GM18508 (cell line): Measurements from ENCODE around the gene CFAP77.
"Not testable (repeated sequence)": the region's sequence is repeated elsewhere in the genome, so short reads cannot be mapped to it uniquely, and the experiment has no call there.

Experiments
- ATAC-seq: cut with Tn5 transposase; IDR thresholded peaks from one replicate; pipeline ENCODE4 v1.9.1; 2021; ENCODE audit warnings: moderate number of reproducible peaks; ENCODE audit not compliant: insufficient read depth, unreplicated experiment

CFAP77 gene

DNA sequence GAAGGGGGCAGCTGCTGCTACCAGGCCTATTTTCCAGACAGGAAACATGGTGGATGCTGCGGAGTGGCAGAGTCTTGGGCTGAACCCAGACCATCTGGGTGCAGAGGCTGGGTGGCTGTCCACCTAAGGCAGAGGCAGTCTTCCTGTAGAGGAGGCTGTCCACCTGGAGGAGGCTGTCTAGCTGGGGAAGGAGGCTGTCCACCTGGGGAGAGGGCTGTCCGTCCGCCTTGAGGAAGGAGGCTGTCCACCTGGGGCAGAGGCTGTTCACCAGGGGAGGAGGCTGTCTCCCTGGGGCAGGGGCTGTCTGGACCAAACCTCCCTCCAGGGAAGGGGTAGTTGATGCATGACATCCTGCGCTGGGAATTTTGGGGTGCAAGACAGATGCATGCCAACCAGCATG, 133.2 kb downstream of the CFAP77 start:
- ATAC-seq, result no peak

DNA sequence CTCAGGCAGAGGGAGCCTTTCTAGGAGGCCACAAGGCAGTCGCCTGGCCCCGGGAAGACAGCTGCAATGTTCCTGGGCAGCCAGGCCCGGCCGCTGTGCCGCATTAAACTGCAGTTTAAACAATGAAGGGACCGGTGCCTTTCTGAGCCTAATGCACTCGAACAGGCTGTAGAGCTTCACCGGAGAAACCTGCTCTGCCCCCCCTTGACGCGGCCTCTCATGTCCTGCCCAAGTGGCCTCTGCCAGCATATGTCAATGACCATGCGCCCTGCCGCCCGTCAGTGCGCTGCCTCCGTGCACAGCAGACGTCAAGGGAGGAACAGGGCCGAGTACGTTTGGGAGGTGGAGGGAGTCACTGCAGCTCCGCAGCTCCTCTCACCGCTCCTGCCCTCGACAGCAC, 133.9 kb downstream of the CFAP77 start:
- ATAC-seq, result no peak

DNA sequence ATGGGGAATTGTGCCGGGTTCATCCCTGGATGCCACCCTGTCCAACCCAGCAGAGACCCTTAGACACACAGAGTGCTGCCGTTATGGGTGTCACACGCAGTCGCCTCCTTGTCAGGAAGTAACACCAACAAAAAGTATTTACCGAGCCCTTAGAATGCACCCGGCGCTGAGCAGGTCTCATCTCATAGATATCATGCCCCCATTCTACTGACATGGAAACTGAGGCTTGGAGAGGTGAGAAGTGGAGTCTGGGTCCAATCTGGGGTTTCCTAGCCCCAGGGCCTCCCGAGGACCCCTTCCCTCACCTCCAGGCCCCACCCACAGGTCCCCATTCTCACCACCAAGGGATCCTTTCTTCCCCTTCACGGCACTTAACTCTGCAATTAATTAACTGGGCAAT, 135.6 kb downstream of the CFAP77 start:
- ATAC-seq, result no peak

DNA sequence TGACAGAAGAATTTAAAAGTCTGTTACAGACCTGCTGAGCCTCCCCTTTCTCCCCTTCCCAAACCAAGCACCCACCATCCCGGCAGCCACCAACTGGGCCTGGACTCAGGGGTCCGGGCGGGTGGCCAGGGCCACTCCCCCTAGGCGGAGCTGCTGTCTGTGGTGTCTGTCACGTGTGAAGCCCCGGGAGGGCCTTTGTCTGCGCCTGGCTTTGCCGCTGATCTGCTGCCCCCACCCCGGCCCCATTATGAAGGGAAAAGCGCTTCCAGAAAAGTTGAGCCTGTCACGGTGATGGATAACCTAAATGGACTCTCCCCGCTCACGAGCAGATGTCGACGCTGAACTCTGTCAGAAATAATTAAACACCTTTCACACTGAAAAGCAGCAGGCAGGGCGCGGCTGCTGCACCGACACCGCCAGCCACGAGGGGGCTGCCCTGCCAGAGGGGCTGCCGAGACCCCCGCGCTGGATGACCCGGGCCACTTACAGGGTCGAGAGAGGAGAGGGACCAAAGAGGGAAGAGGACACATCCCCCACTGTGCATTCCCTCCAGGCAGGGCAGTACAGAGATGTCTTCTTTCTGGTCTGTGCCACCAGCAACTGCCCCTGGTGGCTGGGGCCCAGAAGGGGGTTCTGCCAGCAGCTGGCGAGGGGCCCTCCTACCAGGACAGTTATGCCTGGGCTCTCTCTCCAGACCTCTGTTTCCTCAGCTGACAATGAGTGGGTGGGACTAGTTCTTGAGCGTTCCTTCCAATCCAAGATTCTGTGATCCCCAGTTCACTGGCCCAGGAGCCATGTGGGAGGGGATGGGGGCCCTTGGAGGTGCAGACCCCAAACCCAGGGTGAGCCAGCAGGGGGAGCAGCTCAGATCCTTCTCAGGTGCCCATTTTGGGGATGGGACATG, 136.4 kb downstream of the CFAP77 start:
- no peak for ATAC-seq

DNA sequence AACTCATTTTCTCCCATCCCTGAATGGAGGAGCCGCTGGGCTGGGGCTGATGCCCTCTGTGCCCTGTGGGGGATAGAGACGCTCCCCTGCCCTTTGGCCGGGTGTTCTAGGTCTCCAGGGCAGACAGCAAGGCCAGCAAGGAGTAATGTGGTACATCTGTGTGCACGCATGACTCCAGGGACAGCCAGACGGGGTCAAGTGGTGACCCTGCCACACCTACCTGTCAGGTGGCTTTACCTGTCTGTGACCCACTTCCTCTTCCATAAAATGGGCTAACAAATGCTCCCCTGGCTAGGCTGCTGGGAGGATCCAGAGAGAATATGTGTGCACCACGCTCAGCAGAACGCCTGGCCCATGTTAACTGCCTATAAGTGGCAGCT, 137.0 kb downstream of the CFAP77 start:
- ATAC-seq, result no peak

DNA sequence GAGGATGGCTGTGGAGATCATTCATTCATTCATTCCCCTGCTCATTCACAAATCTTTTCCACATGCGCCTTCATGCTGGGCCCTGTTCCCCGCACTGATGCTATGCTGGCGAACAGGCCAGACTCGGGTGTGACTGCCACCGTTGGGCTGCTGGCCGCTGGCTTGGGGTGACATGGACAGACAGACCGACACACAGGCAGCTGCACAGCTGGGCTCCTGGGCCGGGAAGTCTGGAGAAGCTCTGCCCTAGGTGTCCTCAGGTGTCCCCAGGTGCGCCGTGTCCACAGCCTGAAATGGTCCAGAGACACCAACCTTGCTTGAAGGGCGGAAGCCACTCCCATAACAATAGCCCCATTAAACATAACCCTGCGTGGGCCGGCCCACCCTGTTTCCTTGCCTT, 137.4 kb downstream of the CFAP77 start:
- no peak for ATAC-seq

DNA sequence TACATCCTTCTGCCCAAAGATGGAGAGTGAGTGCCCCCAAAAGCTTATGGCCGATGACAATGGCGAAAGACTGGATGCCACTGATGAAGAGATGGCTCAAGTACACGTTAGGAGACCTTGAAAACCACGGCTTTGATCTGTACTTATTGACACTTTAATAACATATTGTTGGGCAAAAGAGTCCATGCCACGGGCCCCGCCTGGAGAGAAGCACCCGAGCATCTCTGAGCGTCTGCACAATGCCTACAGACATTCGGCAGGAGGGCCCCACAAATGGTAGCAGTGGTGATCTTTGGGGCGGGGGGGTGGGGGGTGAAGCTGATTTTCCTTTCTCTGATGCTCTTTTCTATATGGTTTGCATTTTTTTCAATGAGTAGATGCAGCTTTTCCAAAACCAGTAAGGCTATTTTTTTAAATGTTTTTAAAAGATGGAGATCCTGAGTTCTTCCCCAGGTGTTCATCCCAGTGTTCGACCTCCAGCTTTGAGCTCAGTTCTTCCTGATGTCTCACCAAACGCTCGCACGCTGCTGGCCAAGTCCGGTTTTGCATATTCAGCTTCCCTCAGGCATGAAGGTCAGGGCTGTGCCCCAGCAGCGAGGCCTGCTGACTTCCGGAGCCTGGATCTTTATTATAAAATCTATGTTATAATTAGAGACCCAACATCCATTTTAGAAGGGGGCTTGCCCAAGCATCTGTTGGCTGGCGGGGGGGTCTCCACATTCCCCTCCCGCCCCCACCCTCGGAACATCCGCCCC, 138.1 kb downstream of the CFAP77 start:
- no peak for ATAC-seq

DNA sequence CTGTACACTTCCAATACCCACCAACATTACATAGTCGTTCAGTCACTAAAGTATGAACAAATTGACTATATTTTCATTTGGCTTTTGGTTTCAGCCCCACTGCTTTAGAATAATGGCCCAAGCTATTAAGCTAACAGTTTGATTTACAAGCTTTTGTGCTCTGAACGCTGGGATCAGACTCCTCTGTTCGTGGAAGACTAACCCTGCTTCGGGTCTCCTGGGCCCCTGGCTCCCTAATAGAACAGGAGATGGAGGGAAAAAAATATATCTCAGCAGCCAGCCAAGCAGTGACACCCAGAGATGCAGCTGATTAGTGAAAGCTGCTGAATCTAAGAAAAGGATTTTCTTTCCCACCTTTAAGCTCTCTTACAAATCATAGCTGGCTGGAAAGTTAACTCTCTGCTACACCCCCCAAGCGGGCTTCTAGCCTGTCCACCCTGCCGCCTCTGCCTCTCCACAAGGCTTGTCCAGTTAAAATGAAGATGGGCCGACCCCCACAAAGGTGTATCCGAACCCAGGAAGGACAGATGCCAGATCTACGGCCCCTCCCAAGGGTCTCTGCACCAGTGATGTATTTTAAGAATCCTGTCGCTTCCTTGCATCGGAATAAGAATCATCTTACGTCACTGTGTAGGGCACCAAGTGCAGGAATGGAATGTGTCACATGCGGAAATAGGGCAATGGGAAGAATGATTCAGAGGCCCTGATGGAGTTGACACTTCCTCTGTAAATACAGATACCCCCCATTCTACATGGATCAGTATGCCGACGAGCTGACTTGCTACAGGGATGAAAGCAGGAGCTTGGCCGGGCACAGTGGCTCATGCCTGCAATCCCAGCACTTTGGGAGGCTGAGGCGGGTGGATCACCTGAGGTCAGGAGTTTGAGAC, 139.0 kb downstream of the CFAP77 start:
- ATAC-seq, result no peak

DNA sequence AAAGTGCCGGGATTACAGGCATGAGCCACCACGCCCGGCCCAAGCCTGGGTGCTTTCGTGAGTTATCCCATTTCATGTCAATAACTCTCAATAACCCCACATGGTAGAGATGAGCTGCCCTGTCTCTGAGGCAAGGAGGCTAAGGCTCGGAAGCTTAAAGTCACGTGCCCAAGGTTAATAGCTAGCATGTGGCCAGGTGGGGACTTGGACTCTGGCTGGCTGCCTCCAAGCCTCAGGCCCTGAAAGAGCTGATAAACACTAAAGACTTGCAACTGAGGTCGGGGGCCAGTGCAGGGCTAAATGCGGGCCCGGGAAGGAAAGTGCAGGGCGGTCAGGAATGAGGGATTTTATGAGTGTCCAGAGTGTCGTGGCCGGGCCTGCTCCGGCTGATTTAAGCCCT, 141.5 kb downstream of the CFAP77 start:
- ATAC-seq, result no peak

DNA sequence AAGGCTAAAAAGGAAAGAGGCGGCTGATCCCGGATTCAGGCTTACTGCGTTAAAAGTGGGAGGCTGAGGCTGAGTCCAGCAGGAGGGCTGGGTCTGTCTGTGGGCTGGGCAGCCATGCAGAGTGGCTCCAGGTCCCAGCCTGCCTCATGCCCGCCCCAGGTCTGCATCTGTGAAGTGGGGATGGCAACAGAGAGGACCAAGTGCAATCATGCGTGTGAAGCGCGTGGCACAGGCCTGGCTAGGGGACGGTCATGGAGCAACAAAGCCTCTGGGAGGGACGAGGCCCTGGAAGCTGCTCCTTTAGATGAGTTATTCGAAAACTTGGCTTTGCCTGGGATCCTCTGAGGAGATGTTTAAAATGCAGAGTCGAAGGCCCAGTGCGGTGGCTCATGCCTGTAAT, 142.0 kb downstream of the CFAP77 start:
- no peak for ATAC-seq

DNA sequence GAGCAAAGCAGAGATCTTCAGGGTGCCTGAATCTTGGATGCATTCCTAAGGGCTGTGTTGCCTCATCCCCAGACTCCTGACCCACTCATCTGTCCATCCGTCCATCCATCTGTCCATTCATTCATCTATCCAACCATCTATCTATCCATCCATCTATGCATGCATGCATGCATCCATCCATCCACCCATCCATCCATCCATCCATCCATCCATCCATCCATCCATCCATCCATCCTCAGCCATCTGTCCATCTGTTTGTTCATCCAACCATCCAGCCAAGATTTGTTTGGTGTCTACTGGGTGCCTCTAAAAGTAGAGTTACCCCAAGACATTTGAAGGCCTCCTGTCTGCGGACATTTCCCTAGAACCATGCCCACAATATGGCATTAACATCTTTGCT, 144.7 kb downstream of the CFAP77 start:
- no peak for ATAC-seq

DNA sequence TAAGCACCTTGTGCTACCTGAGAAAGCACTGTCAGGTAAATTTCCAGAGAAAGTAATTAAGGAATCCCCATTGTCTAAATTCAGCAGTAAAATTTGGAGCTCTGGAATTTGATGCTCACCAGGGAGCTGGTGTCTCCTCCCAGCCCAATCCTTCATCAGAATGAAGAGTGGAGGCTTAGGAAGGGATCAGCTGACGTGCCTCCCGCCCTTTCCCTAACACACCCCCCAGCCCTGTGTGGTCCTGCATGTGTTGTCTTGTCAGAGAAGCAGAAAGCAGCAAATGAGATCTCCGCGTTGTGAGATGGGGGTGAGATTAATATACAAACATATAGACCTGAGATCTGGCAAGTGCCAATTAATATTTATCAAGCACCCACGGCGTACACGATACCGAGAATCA, 145.5 kb downstream of the CFAP77 start:
- no peak for ATAC-seq

DNA sequence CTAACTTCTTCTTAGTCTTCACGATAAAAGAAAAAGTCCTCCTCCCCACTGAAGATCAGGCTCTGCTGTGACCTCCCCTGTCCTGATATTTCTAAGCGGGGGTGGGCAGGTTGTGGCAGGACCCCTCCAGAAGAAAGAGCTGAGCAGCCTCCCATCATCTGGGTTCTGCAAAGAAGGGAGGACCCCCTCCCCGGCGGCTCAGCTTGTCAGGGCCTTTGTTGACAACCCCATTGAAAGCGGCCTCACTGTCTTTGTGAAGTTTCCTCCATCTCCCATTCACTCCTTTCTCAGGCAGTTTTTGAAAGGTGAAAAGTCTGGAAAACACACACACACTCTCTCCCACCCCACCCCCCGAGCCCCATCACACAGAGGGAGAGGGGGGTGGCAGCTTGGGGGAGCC, 146.2 kb downstream of the CFAP77 start:
- no peak for ATAC-seq

DNA sequence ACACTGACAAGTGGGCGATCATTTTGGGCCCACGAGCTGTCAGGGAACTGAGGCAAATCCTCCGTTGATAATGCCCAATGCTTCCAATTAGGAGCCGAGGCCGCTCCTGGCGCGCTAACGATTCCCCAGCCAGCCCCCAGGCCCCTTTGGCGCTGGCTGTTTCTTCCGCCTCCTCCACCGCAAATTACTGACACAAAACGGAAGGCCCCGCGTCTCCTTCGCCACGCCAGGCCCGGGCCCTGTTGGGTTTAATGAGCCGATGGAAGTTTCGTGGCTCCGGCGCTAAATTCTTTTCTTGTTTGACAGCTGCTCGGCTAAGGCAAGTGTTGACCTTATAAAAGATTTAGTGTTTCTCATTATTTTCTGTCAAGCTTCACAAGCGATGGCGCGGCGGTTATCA, 146.7 kb downstream of the CFAP77 start:
- ATAC-seq, result no peak

DNA sequence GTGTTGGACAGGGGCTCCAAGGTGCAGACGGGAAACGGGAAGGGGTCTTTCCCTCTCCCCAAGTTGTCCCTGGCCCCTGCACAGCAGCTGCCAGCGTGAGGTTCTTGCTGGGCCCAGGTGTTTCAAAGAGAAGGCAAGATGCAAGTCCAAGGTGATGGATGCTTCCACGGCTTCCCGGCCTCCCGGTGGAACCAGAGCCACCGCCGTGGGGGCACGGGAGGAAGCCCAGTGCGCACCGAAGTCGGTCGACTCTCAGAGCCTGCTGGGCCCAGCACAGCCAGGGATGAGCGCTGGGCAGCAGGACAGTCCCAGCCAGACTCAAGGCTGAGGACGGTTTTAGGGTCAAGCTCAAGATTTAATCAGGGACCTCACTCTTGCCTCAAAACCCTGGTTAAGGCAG, 147.1 kb downstream of the CFAP77 start:
- no peak for ATAC-seq

DNA sequence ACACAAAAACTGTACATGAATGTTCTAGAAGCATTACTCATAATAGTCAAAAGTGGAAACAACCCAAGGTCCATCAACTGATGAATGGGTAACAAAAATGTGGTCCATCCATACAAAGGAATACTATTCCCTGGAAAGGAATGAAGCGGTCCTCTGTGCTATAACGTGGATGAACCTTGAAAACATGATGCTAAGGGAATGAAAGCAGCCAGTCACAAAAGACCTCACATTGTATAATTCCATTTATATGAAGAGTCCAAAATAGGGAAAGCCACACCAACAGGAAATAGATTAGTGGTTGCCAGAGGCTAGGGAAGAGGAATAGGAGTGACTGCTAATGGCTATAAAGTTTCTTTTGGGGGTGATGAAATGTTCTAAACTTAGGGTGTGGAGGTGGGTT, 149.7 kb downstream of the CFAP77 start:
- no peak for ATAC-seq

DNA sequence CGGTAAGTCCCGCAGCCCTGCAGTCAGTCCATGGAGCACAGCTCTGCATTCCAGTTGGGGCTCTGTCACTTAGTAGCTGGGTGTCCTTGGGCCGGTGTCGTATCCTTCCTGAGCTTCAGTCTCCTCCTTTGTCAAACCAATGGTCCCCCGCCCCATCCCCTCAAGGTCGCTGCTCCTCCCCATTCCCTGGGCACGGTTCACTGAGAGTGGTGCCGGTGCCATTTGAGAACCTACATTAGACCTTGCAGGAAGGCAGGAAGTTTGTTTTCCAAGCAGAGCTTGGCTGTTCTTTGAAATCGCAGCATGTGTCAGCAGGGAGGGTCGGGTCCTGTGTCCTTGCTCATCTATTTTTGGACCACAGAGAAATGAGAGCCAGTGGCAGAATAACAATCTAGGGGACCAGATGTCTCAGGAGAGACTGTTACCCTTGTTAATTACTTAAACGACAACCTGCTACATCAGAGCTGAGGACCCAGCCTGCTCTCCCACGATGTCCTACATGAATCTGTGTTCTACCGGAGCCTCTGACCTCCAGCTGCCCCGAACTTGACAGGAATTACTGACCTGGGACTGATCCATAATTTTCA, 150.7 kb downstream of the CFAP77 start:
- ATAC-seq, result no peak

DNA sequence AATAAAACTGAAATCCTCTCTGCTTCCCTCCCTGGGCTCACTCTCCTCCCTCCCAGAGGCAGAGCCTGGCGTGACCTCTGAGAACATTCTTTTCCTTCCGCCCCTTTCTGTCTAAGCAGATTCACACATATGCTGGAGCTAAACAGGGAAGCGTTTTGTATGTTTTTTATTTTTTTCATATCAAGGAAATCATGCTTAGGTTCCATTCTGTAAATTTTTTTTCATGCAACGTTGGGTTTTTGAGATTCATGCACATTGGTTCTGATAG, 152.2 kb downstream of the CFAP77 start:
- no peak for ATAC-seq

DNA sequence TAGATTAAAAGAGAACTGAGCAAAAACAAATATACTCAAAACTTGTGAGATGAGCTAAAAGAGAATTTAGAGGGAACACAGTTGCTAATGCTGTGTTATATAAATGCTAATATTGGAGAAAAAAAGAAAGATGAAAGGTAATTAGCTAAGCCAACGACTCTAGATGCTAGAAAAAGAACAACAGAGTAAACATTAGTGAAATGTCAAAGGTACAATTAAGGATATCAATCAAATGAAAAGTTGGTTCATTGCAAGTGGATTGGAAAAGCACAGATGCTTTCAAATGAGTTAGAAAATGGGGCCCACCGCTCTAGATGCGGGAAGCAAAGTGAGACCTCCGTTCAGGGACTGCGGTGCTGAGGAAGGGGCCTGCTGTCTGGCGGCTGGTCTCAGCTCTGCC, 154.5 kb downstream of the CFAP77 start:
- ATAC-seq, result no peak

DNA sequence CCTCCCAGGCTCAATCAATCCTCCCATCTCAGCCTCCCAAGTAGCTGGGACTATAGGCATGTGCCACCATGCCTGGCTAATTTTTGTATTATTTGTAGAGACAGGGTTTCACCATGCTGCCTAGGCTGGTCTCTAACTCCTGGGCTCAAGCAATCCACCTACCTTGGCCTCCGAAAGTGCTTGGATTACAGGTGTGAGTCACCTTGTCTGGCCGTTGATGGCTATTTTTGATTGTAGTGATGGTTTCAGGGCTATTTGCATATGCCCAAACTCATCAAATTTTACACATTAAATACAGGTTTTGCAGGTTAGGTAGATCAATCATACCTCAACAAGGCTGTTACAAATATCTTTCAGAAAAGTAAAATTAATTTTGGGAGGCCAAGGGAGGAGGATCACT, 158.8 kb downstream of the CFAP77 start:
- not testable (repeated sequence) for ATAC-seq
